ENCODE data around the gene KCNN2.

Gene KCNN2

DNA sequence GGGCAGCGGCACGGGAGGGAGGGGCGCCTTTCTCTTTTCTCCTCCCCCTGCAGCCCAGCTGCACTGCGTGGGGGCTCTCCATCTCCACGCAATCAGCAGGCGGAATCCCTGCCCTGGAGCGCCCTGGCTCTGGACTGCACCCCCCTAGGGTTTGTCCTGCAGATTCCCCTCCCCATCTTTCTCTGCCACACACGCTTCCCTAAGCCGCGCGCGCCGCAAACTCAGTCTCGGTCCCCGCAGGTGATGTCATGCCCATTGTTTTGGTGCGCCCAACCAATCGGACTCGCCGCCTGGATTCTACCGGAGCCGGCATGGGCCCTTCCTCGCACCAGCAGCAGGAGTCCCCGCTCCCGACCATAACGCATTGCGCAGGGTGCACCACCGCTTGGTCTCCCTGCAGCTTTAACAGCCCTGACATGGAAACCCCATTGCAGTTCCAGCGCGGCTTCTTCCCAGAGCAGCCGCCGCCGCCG lies at the start of gene KCNN2:
TSS of gene KCNN2 (plus strand) at position 347 of the 473 bp plus-strand sequence. CDS start at position 417, 70 bp downstream.
- DNase-seq (ENCODE audit: low read depth, low spot score) = peak; percentile 76

DNA sequence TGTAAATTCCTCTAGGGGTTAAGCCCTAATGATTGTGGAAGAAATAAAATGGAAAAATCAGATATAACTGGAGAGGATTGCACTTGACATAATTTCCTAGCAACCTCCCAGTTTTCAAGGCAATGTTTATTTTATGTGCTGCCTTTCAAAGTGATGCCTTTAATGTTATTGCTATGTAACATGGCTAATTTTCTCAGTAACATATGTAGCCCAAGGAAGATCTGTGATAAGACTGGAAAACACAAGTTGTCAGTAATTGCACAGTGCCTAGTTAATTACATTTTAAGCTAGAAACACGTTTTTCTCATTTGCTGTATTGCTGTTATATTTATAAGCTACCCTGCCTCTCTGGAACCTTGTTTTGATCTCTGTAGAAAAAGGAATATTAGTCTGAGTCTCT lies 49.2 kb upstream of the KCNN2 start:
- DNase-seq (ENCODE audit: low read depth, low spot score) = no peak

DNA sequence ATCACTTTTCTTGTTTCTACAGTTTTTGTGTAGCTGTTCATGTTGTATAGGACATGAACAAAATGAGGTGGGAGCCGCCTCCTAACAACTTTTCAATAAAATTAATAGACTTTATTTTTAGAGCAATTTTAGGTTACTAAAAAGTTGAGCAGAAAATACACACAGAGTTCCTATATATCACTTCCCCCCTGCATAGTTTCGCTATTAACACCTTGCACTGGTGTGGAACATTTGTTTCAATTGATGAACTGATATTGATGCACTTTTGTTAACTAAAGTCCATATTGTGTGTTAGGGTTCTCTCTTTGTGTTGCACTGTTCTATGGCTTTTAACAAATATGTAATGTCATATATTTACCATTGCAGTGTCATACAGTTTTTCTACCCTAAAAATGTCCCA lies 47.8 kb upstream of the KCNN2 start:
- DNase-seq (ENCODE audit: low read depth, low spot score) = no peak

DNA sequence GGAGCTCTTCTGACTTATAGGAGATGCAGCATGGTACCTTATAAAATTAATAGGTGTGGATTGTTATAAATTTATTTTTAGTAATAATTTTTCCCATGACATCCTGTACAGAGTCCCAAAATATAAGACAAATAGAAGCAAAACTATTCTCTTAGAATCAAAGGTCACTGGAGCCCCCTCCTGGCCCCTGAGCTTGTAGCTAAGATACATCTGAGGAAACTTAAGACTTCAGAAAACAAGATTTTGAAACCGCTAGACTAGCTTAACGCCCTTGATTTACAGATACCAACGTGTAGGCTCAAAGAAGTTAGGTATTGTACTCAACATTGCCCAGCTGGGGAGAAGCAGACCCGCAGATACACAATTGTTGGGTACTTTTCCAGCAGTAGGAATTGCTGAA lies 45.7 kb upstream of the KCNN2 start:
- DNase-seq (ENCODE audit: low read depth, low spot score) = no peak

DNA sequence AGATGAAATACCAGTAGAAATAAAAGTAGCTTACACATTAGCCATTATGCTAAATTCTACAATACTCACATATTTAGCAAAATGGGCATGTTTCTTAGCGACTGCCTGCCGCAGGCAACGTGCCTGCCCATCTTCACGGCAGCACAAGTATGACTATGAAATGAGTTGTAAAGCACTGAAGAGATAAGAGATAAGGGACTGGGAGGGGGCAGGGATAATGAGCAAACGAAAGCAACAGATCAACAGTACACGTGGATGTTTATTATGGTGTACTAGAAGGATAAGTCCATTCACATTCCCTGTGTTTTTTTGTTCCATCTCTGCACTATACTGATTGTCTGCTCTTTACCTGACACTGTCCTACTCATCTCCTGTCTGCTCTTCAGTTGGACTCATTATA lies 44.1 kb upstream of the KCNN2 start:
- no peak for DNase-seq (ENCODE audit: low read depth, low spot score)

DNA sequence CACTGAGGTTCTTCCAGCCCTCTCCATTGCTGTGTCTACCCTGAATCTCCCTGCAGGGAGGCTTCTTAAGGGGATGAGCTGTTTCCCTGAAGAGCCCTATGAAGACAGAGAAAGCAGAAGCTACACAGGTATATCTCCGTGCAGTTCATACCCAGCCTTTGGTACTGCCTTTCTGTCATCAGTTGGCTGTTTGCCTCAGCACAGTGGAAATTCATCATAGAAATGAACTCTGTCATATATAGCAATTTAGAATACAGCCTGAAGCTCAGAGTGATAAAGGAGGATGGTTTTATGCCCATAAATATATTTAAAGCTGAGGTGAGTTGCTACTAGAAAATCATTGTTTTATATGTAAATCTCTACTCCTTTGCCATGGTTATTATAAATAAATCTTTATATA lies 42.6 kb upstream of the KCNN2 start:
- no peak for DNase-seq (ENCODE audit: low read depth, low spot score)

DNA sequence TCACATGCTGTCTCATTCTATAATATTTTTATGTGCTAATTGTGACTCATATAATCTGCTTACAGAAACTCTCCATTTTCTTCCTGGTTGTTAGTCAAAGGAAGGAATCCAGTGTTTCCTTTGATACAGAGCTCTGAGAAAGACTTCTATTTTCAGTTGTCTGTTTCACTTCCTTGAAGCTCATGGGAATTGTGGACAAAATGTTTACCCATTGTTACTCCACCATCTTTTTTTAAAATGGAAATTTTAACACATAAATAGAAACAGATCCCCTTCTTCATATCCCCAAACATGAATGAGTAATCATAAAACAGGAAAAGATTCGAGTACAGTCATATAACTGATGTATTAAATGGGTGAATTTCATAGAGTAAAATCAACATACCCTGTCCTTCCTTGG lies 42.0 kb upstream of the KCNN2 start:
- no peak for DNase-seq (ENCODE audit: low read depth, low spot score)

DNA sequence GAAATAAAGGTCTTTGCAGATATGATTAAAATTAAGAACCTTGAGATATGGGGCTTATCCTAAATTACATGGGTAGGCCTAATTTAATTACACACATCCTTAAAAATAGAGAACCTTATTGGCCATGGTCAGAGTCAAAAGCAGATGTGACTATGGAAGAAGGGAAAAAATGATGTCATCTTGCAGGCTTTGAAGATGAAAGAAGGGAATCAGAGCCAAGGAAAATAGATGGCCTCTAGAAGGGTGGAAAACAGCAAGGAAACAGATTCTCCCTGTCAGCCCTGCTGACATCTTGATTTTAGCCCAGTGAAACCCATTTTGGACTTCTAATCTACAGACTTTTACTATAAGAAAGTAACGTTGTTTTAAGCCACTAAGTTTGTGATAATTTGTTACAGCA lies 37.6 kb upstream of the KCNN2 start:
- DNase-seq (ENCODE audit: low read depth, low spot score) = no peak

DNA sequence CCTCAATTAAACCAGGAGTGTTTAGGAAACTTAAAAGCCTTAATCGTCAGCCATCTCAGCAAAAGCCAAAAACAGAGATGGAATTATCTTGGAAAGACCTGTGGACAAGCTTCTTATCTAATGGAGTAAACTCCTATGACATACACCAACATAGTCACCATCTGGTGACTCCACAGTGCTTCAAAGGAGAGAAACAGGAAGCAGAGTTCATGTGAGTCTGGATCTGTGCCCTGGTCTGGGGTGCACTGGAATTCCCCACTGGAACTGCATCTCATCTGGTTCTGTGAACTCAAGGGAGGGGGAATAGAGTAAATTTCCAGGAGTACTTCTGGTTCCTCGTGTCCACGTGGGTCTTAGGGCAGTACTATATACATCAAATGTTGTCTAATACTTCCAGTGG lies 36.3 kb upstream of the KCNN2 start:
- peak; percentile 11 for DNase-seq (ENCODE audit: low read depth, low spot score)

DNA sequence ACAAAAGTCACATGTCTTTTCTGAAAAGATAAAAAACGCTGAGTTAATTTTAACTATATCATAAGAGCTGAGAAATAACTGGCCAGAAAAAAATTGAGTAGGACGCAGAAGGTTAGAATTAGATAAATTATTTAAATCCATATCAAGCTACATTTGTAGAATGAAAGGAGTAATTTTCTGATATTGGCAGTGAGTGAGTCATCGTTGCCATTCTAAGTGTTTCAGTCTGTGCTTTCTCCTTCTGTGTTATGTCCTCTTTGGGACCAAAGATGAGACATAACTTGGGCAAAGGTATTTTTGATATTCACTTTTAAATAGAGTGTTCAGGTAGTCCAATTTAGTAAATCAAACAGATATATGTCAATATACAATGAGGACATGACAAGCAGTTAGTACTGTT lies 34.4 kb upstream of the KCNN2 start:
- no peak for DNase-seq (ENCODE audit: low read depth, low spot score)

DNA sequence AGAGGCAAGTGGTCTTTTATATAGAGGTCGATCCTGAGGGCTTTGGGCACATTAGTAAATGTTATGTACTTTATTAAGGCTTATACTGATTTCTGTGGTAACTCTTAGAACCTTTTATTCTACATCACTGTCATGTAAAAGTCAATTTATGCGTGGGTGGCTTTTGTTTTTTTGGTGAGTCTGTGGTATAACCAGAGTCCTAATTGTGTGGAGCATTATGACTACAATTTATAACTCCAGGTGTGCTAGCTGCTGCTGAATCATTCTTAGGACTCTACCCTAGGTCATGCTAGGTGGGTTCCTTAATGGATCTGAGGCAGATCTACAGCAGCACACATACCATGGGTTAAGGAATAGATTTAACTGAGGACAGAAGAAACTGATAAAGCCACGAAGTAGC lies 33.9 kb upstream of the KCNN2 start:
- no peak for DNase-seq (ENCODE audit: low read depth, low spot score)

DNA sequence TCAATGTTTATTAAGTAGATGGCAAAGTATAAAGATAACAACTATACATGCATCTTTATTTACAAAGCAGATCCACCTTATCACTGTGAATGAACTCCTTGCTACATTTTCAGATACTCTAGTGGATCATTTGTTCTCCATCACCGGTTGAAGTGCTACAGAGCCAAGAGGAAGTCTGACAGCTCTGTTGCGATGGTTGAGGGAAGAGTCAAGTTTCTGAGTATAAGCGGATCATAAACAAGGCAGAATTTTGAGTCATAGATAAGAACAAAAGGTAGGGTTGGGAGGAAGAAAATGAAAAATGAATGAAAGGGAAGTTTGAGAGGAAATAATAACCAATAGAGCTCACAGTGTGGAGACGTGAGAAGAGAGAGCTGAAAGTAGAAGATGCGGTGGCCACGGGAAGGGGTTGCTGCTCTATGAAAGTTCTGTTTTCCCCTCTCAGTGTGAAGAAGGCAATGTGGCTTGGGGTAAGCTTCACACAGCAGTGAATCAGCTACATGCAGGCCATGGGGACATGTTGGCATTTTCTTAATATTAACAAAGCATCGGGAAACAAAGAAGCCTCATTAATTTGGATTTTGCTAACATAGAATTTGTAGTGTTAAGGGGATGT lies 30.8 kb upstream of the KCNN2 start:
- no peak for DNase-seq (ENCODE audit: low read depth, low spot score)

DNA sequence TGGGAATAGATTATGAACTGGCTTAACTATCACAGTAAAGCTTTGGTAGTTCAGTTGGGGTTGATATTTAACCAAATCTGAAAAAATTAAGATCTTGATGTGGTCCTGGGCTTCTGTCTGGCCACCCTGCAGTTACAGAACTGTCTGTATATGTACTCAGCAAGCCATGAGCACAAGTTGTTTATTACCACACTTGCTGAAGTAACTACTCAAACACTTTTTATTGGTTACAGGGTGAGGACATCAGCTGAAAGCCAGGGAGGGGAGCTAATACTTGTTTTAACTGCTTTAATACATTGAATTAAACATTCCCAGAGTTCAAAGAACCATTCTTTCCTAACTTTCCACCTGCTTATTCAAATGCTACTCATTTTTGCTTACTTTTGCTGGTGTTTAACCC lies 29.4 kb upstream of the KCNN2 start:
- no peak for DNase-seq (ENCODE audit: low read depth, low spot score)

DNA sequence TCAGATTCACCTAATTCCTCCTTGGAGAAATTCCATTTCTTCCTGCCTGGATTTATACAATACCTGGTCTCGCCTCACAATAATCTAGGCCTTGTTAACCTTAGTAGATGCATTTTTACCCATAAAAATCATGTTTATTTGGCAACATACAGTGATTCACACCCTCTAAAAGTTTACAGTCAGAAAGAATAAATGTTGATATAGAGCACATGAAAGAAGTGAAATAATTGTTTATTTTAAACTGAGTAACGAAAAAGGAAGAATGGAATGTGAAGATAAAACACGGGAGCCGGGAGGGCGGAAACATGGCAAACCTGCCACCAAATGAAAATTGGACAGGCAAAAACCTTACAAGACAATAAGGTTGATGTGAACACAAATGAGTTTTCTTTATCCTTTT lies 28.9 kb upstream of the KCNN2 start:
- DNase-seq (ENCODE audit: low read depth, low spot score) = no peak

DNA sequence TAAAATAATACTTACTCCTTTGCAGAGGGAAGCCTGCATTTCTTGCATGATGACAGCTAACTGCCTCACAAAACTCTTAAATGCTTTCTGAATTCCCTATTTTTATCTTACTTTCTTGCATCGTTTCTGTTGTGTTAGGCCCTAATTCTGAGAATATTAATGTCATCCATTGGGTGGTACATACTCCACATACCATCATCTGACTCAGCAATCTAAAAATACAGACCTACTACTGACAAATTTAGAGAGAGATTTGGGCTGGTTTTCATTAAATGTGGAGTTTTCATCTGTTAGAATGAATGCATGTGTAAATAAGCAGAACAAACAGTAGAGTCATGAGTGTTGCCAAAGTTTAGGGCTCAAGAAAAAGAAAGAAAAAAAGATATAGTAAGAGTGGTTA lies 26.5 kb upstream of the KCNN2 start:
- no peak for DNase-seq (ENCODE audit: low read depth, low spot score)

DNA sequence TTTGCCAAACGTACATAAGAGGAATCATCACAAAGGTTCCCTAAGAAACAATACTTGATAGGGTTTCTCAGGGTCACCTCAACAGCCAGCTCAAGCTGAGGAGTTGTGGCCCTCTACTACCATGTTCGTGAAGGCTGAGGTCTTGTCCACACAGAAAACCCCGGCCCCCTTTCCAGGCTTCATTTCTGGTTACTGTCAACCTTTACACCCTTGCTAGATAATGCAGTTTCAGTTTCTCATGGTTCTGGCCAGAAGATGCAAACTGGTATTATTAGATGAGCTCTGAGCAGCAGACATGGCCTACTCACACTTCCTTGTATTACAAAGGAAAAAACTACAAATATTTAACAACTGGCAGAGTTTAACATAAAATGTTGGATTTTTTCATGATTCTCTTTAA lies 22.8 kb upstream of the KCNN2 start:
- DNase-seq (ENCODE audit: low read depth, low spot score) = no peak

DNA sequence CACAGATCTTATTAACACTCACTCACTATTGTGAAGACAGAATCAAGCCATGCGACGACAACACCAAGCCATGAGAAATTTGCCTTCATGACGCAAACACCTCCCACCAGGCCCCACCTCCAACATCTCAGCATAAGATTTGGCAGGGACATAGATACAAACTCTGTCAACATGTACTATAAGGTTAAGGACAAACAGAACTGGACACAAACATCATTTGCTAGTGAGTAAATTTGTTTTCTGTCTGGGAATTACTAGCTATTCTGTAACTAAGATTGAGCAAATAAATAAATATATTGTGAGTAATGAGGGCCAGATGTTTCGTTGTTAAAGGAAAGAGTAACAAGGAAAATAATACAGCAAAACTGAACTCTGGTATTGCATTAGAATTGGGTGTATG lies 15.7 kb upstream of the KCNN2 start:
- DNase-seq (ENCODE audit: low read depth, low spot score) = no peak

DNA sequence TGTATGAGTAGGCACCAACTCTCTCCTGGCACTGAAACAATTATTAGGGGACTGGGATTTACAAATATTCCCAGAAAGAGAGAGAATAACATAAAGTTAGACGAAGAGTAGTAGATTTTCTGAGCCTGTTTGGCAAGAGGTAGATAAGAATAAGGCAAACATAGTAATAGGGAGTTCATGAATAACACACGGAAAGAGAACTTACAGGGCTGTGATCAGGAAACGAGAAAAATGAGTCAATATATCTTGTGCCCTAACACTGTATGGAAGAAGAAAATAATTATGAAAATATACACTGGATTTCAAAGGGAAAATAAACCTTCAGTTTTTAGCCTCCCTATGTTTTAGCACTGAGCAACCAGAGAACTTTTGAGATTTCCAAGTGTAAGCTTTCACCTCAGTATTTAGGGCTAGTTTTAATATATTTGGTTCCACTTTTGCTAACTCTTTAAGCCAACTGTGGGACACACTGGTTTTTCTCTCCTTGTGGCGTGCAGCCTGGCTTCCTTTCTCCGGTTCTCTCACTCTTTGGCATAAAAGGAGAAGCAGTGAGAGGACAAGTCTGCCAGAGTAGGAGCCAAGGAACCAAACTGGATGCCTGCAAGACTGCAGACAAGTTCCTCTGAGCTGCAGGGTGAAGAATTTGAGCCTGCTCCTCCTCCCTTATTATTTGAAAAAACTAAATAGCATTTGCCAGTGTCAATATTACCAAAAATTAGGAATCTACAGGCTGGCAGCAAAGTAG lies 6.6 kb upstream of the KCNN2 start:
- no peak for DNase-seq (ENCODE audit: low read depth, low spot score)

DNA sequence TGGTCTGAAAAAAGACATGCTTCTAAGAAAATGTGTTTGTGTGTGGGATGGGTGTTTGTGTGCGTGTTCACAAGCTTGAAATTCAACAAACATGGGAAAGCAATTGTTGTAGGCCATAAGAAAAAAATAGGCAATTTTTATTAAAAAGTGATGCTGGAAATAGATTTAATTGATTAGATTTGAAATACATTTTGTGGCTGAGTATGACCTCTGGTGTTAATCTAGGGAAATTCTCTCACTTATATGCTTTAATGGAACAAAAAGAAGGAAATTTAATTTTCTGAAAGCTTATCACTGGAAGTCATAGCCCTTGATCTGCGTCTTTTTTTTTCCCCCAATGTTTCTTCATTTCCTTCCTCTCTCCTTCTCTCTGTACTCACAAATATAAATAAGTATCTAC lies 3.5 kb upstream of the KCNN2 start:
- no peak for DNase-seq (ENCODE audit: low read depth, low spot score)

DNA sequence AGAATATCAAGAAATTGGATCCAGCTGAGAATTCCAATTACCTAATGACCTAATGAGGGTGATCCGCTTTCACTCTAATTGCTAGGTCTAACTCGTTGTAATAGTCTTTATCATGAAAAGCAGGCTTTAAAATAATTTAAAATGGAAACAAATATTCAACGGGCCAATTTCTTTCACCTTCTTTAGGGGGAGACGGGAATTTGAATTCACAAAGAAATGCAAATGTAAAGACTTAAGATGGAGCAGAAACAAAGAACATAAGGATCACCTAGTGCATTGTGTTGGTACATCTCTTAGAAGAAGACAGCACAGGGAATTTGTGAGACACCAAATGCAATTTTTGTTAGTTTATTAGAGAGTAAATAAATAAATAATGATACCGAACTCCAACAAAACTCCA lies 1.5 kb upstream of the KCNN2 start:
- DNase-seq (ENCODE audit: low read depth, low spot score) = no peak

DNA sequence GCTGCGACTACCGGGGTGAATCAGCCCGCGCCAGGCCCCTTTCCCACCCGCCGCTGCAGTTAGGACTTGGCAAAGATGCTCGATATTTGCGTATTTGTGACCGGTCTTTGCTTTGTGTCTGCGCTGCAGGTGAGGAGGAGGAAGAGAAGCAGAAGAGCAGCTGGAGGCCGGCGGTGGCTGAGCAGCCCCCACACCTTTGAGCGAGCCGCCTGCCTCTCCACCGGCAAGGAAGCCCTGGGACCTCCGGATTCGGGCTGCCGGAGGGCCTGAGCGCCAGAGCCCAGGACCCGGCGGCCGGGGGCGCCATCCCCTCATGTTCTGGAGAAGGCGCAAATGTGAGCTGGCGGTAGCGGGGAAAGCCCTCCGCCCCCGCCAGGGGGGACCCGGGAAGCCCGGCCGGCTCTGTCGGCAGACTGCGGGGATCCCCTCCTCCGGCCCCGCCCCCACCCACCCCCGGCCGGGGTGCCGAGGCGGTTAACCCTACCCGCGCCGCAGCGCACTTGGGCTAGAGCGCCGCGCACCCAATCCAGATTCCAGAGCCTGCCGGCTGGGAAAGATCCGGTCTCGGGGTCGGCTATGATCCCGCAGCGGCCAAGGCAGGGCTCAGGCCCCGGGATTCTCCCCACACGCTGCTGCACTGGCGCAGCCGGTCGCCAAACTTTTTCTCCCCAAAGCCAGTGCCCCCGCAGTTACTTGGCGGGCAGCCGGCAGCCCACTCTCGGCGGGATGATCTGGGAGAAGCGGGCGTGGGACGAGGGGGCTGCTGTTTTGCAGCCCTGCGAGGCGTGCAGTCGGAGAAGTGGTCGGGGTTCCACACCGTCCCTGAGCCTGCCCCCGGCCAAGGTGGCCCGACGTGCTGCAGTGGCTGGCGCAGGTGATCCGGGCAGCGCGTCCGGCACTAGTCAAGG lies 800 bp upstream of the KCNN2 start:
- DNase-seq (ENCODE audit: low read depth, low spot score) = peak; percentile 27

DNA sequence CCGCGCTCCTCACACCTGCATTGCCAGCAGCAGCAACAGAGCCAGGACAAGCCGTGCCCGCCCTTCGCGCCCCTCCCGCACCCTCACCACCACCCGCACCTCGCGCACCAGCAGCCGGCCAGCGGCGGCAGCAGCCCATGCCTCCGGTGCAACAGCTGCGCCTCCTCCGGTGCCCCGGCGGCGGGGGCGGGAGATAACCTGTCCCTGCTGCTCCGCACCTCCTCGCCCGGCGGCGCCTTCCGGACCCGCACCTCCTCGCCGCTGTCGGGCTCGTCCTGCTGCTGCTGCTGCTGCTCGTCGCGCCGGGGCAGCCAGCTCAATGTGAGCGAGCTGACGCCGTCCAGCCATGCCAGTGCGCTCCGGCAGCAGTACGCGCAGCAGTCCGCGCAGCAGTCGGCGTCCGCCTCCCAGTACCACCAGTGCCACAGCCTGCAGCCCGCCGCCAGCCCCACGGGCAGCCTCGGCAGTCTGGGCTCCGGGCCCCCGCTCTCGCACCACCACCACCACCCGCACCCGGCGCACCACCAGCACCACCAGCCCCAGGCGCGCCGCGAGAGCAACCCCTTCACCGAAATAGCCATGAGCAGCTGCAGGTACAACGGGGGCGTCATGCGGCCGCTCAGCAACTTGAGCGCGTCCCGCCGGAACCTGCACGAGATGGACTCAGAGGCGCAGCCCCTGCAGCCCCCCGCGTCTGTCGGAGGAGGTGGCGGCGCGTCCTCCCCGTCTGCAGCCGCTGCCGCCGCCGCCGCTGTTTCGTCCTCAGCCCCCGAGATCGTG lies 517 bp downstream of the KCNN2 start:
- peak; percentile 62 for DNase-seq (ENCODE audit: low read depth, low spot score)
